T-helper 2 cell (primary cell): ENCODE results near the gene CPT1C.

Experiments
- DNase-seq, 5 experiments: peaks; one replicate each; pipeline versions ENCODE4 v3.0.0 to v3.0.0-alpha.2; 2012 to 2022

Gene CPT1C

DNA sequence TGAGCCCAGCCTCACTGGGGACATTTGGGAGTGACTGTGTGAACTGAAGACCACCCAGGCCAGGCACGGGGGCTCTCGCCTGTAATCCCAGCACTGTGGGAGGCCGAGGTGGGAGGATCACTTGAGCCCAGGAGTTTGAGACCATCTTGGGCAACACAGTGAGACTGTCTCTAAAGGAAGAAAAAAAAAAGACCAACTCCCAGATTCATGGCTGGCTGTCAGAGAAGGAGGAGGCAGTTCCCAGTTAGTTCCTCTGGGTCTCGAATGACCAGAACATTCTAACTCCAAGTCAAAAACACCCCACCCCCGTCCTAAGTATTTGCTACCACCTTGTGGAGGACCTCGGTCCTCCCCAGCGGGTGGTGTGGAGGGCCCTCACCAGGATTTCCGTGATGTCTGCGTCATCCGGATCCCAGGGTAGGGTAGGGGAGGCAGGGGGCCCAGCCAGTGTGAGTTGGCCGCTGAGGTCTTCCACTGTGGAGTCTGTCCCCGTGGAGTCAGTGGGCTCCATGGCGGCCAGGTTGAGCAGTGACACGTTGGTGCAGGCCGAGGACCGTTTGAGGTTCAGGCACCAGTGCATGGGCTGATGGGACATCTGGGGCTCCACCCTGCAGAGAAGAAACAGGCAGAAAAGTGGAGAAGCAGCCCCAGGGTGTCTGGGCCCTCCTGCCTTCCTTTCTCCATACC is 70.9 kb downstream of the CPT1C start:
- no peak for DNase-seq

- DNase-seq, result no peak
Observed at GRCh38 chr19:49763230-49763629, 72.3 kb downstream of the CPT1C start, which contains the start of gene TSKS. TSS of gene TSKS (minus strand) at chr19:49763306. CDS start at chr19:49763247, 59 bp downstream.
